T-helper 9 cell (primary cell): ENCODE results near the gene RAB40A.

Experiments
- DNase-seq: peaks from one replicate; pipeline ENCODE4 v3.0.0-alpha.2; 2020

The RAB40A gene

GRCh38 chrX:103460001-103460755, 59.1 kb downstream of the RAB40A start:
- DNase-seq: peak; percentile 23

- DNase-seq: no peak
These were observed 65.6 kb downstream of the RAB40A start for GRCh38 chrX:103453655-103454054.
